ENCODE data around the gene CRABP2. TPM values are rescaled to one million over a fixed set of nuclear protein-coding genes. Genes with fewer than 3 reads are reported as not detected.

CRABP2 gene
- total and polyA plus RNA-seq, 5 donors from 2014 or later, result 5.1 TPM; not detected in 4

- H3K4me3 ChIP-seq (ENCODE audit: low read depth, low read length), result peak overlapping the region; percentile 96
- no peaks in the 10 kb centered on the region for H3K27me3 ChIP-seq (ENCODE audit: control insufficient read depth, insufficient read depth, low read length)
- H3K4me1 ChIP-seq (ENCODE audit: control insufficient read depth, insufficient read depth, low read length, poor library complexity, severe bottlenecking), result peaks cover 48% of the 10 kb centered on the region
- H3K27ac ChIP-seq (ENCODE audit: insufficient read depth, low read length, poor library complexity, severe bottlenecking), result peak overlapping the region; percentile 99
- peaks cover 33% of the 10 kb centered on the region for H3K36me3 ChIP-seq (ENCODE audit: control insufficient read depth, insufficient read depth, low read length)
- Mint-ChIP-seq H3K27ac (no peak overlapping the region), H3K4me3 (no peak overlapping the region), H3K27me3 (no peaks in the 10 kb centered on the region), H3K9me3 (no peaks in the 10 kb centered on the region), H3K36me3 (peaks cover 14% of the 10 kb centered on the region), H3K4me1 (peaks cover 7 to 31% (median 21%) of the 10 kb centered on the region in 4 donors)
- peak in 2 of 3 donors; percentile 52 to 73 for DNase-seq
- no peak for ATAC-seq (ENCODE audit: low read depth in 2 of 2)
- H3K9me3 ChIP-seq (ENCODE audit: control insufficient read depth in 2 of 2, low read length in 2 of 2), result no peaks in the 10 kb centered on the region
Observed at GRCh38 chr1:156726549-156727226, 21.3 kb upstream of the CRABP2 start.

GRCh38 chr1:156725683-156726280, 20.4 kb upstream of the CRABP2 start:
- H3K4me1 Mint-ChIP-seq, result peaks cover 7 to 30% (median 23%) of the 10 kb centered on the region in 4 donors
- no peaks in the 10 kb centered on the region for H3K27me3 Mint-ChIP-seq
- DNase-seq (peak; percentile 71 to 84 (median 79)), ATAC-seq (ENCODE audit: low read depth in 2 of 2) (peak; percentile 13 to 29)
- Histone ChIP-seq H3K4me1 (ENCODE audit: control insufficient read depth, insufficient read depth, low read length, poor library complexity, severe bottlenecking) (peaks cover 48% of the 10 kb centered on the region), H3K36me3 (ENCODE audit: control insufficient read depth, insufficient read depth, low read length) (peaks cover 42% of the 10 kb centered on the region), H3K27ac (ENCODE audit: insufficient read depth, low read length, poor library complexity, severe bottlenecking) (no peak overlapping the region), H3K27me3 (ENCODE audit: control insufficient read depth, insufficient read depth, low read length) (no peaks in the 10 kb centered on the region), H3K4me3 (ENCODE audit: low read depth, low read length) (peak overlapping the region; percentile 96), H3K9me3 (ENCODE audit: control insufficient read depth in 2 of 2, low read length in 2 of 2) (no peaks in the 10 kb centered on the region)
- no peak overlapping the region for H3K27ac Mint-ChIP-seq
- H3K9me3 Mint-ChIP-seq, result no peaks in the 10 kb centered on the region
- no peak overlapping the region for H3K4me3 Mint-ChIP-seq
- peaks cover 14% of the 10 kb centered on the region for H3K36me3 Mint-ChIP-seq

DNA sequence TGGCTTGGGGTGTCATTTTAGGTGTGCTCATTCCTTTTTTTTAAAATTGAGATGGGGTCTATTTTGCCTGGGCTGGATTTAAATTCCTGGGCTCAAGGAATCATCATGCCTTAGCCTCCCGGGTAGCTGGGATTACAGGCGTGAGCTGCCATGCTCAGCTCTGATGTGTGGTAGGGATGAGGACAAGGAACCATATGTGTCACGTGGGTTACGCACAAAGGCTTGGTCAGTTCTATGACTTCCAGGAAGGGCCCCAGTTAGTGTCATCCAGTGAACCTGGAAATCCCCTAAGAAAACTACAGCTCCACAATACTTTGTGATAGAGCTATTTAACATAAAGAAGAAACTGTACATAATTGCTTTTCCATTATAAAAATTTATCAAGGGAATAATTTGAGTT, 16.2 kb upstream of the CRABP2 start:
- ATAC-seq (ENCODE audit: low read depth in 2 of 2) (no peak), DNase-seq (no peak)
- Histone ChIP-seq H3K4me1 (ENCODE audit: control insufficient read depth, insufficient read depth, low read length, poor library complexity, severe bottlenecking) (peaks cover 27% of the 10 kb centered on the region), H3K9me3 (ENCODE audit: control insufficient read depth in 2 of 2, low read length in 2 of 2) (no peaks in the 10 kb centered on the region), H3K36me3 (ENCODE audit: control insufficient read depth, insufficient read depth, low read length) (peaks cover 57% of the 10 kb centered on the region), H3K27me3 (ENCODE audit: control insufficient read depth, insufficient read depth, low read length) (no peaks in the 10 kb centered on the region), H3K4me3 (ENCODE audit: low read depth, low read length) (no peak overlapping the region), H3K27ac (ENCODE audit: insufficient read depth, low read length, poor library complexity, severe bottlenecking) (no peak overlapping the region)
- Mint-ChIP-seq H3K27me3 (no peaks in the 10 kb centered on the region), H3K27ac (peak overlapping the region in 1 of 3 donors; percentile 11), H3K4me1 (peaks cover 7 to 25% (median 13%) of the 10 kb centered on the region in 4 donors), H3K9me3 (no peaks in the 10 kb centered on the region), H3K4me3 (no peak overlapping the region), H3K36me3 (peaks cover 21% of the 10 kb centered on the region)

GRCh38 chr1:156721131-156721530, 15.7 kb upstream of the CRABP2 start:
- peaks cover 57% of the 10 kb centered on the region for H3K36me3 ChIP-seq (ENCODE audit: control insufficient read depth, insufficient read depth, low read length)

GRCh38 chr1:156717351-156717750, 12.0 kb upstream of the CRABP2 start:
- Histone ChIP-seq H3K27ac (ENCODE audit: insufficient read depth, low read length, poor library complexity, severe bottlenecking) (no peak overlapping the region), H3K4me3 (ENCODE audit: low read depth, low read length) (no peak overlapping the region), H3K27me3 (ENCODE audit: control insufficient read depth, insufficient read depth, low read length) (no peaks in the 10 kb centered on the region), H3K36me3 (ENCODE audit: control insufficient read depth, insufficient read depth, low read length) (peaks cover 29% of the 10 kb centered on the region), H3K9me3 (ENCODE audit: control insufficient read depth in 2 of 2, low read length in 2 of 2) (no peaks in the 10 kb centered on the region), H3K4me1 (ENCODE audit: control insufficient read depth, insufficient read depth, low read length, poor library complexity, severe bottlenecking) (no peaks in the 10 kb centered on the region)
- H3K9me3 Mint-ChIP-seq, result no peaks in the 10 kb centered on the region
- DNase-seq (no peak), ATAC-seq (ENCODE audit: low read depth in 2 of 2) (no peak)
- H3K27ac Mint-ChIP-seq, result no peak overlapping the region
- H3K36me3 Mint-ChIP-seq, result peaks cover 15% of the 10 kb centered on the region
- no peaks in the 10 kb centered on the region for H3K27me3 Mint-ChIP-seq
- peaks cover 3 to 28% (median 6%) of the 10 kb centered on the region in 4 donors for H3K4me1 Mint-ChIP-seq
- H3K4me3 Mint-ChIP-seq, result peak overlapping the region in 1 of 4 donors; percentile 5

More at GRCh38 chr1:156721131-156721530, 15.7 kb upstream of the CRABP2 start:
- Histone ChIP-seq H3K4me1 (ENCODE audit: control insufficient read depth, insufficient read depth, low read length, poor library complexity, severe bottlenecking) (peaks cover 23% of the 10 kb centered on the region), H3K27ac (ENCODE audit: insufficient read depth, low read length, poor library complexity, severe bottlenecking) (no peak overlapping the region), H3K27me3 (ENCODE audit: control insufficient read depth, insufficient read depth, low read length) (no peaks in the 10 kb centered on the region), H3K4me3 (ENCODE audit: low read depth, low read length) (no peak overlapping the region), H3K9me3 (ENCODE audit: control insufficient read depth in 2 of 2, low read length in 2 of 2) (no peaks in the 10 kb centered on the region)
- peaks cover 7 to 29% (median 13%) of the 10 kb centered on the region in 4 donors for H3K4me1 Mint-ChIP-seq
- ATAC-seq (ENCODE audit: low read depth in 2 of 2), result no peak
- H3K27me3 Mint-ChIP-seq, result no peaks in the 10 kb centered on the region
- no peak for DNase-seq
- H3K4me3 Mint-ChIP-seq, result no peak overlapping the region
- peaks cover 22% of the 10 kb centered on the region for H3K36me3 Mint-ChIP-seq
- no peaks in the 10 kb centered on the region for H3K9me3 Mint-ChIP-seq
- H3K27ac Mint-ChIP-seq, result peak overlapping the region in 1 of 3 donors; percentile 11

DNA sequence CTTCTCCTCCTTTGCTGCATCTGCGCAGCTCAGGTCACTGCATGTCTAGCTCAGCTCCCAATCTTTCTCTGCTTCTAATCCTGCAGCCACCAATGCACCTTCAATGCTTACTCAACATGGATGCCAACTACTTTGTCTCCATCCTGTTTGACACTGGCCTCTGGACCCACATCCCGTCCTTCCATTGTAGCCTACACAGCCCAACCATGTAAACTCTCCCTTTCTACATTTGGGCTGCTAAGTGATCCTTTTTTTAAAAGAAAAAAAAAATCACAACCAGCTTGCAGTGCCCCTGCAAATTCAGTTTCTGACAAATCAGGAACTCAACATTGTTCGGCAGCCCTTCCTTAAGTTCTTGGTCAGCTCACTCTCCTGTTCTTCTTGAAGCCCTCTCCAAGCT, 9.4 kb upstream of the CRABP2 start:
- no peaks in the 10 kb centered on the region for H3K9me3 Mint-ChIP-seq
- peak overlapping the region in 1 of 4 donors; percentile 38 for H3K4me3 Mint-ChIP-seq
- Histone ChIP-seq H3K27me3 (ENCODE audit: control insufficient read depth, insufficient read depth, low read length) (no peaks in the 10 kb centered on the region), H3K4me3 (ENCODE audit: low read depth, low read length) (no peak overlapping the region), H3K9me3 (ENCODE audit: control insufficient read depth in 2 of 2, low read length in 2 of 2) (no peaks in the 10 kb centered on the region), H3K36me3 (ENCODE audit: control insufficient read depth, insufficient read depth, low read length) (peaks cover 8% of the 10 kb centered on the region), H3K4me1 (ENCODE audit: control insufficient read depth, insufficient read depth, low read length, poor library complexity, severe bottlenecking) (no peaks in the 10 kb centered on the region), H3K27ac (ENCODE audit: insufficient read depth, low read length, poor library complexity, severe bottlenecking) (no peak overlapping the region)
- H3K27me3 Mint-ChIP-seq, result no peaks in the 10 kb centered on the region
- peak overlapping the region in 1 of 3 donors; percentile 53 for H3K27ac Mint-ChIP-seq
- no peak for DNase-seq
- no peak for ATAC-seq (ENCODE audit: low read depth in 2 of 2)
- peaks cover 3 to 24% (median 4%) of the 10 kb centered on the region in 4 donors for H3K4me1 Mint-ChIP-seq
- peaks cover 15% of the 10 kb centered on the region for H3K36me3 Mint-ChIP-seq

DNA sequence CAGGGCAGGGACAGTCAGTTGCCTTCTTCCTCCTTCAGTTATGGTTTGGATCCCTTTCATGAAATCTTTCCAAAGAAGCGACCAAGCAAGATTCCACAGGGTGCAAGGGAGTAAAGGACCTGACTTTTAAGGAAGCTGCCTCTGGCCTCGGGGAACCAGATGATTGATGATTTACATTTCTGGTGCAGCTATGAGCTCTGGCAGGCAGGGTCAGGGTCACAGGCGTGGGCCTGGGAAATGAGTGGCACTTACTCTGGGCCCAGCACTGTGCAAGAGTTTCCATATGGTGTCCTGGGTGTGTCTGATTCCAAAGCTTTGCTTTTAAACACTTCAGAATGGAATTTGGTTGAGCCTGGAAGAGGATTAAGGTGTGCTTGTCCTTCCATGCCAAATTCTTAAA, 7.2 kb upstream of the CRABP2 start:
- H3K36me3 ChIP-seq (ENCODE audit: control insufficient read depth, insufficient read depth, low read length), result peaks cover 4% of the 10 kb centered on the region
- no peak overlapping the region for H3K4me3 ChIP-seq (ENCODE audit: low read depth, low read length)
- DNase-seq (no peak), ATAC-seq (ENCODE audit: low read depth in 2 of 2) (no peak)
- H3K4me3 Mint-ChIP-seq, result no peak overlapping the region
- H3K27ac Mint-ChIP-seq, result no peak overlapping the region
- H3K27me3 Mint-ChIP-seq, result peaks cover 6% of the 10 kb centered on the region
- no peaks in the 10 kb centered on the region for H3K9me3 ChIP-seq (ENCODE audit: control insufficient read depth in 2 of 2, low read length in 2 of 2)
- no peaks in the 10 kb centered on the region for H3K9me3 Mint-ChIP-seq
- no peak overlapping the region for H3K27ac ChIP-seq (ENCODE audit: insufficient read depth, low read length, poor library complexity, severe bottlenecking)
- peaks cover 3 to 32% (median 6%) of the 10 kb centered on the region in 4 donors for H3K4me1 Mint-ChIP-seq
- H3K4me1 ChIP-seq (ENCODE audit: control insufficient read depth, insufficient read depth, low read length, poor library complexity, severe bottlenecking), result no peaks in the 10 kb centered on the region
- peaks cover 15% of the 10 kb centered on the region for H3K36me3 Mint-ChIP-seq
- no peaks in the 10 kb centered on the region for H3K27me3 ChIP-seq (ENCODE audit: control insufficient read depth, insufficient read depth, low read length)
